ENCODE results near the gene HOXA3. TPM values are rescaled to one million over a fixed set of nuclear protein-coding genes. Genes with fewer than 3 reads are reported as not detected.

The HOXA3 gene
- total RNA-seq, 2 donors from 2014 or later, result not detected

GRCh38 chr7:27101957-27102580 is 50.3 kb downstream of the HOXA3 start:
- Histone ChIP-seq H3K27me3 (ENCODE audit: control insufficient read depth, insufficient read depth, low read length, poor library complexity, severe bottlenecking) (peaks cover 100% of the 10 kb centered on the region), H3K4me3 (ENCODE audit: low read length) (peak overlapping the region; percentile 61), H3K4me1 (ENCODE audit: control insufficient read depth, insufficient read depth, low read length) (peaks cover 4% of the 10 kb centered on the region), H3K9me3 (ENCODE audit: control insufficient read depth, low read length) (no peaks in the 10 kb centered on the region), H3K36me3 (ENCODE audit: control insufficient read depth, insufficient read depth, low read length) (no peaks in the 10 kb centered on the region), H3K27ac (ENCODE audit: low read depth, low read length) (peak overlapping the region; percentile 96), H3K9ac (ENCODE audit: extremely low read depth, low read length, poor library complexity, severe bottlenecking) (no peak overlapping the region)
- Mint-ChIP-seq H3K4me1 (peaks cover 16% of the 10 kb centered on the region), H3K4me3 (no peak overlapping the region), H3K27me3 (ENCODE audit: insufficient read depth) (peaks cover 100% of the 10 kb centered on the region), H3K9me3 (peaks cover 2% of the 10 kb centered on the region), H3K36me3 (ENCODE audit: low read depth) (no peaks in the 10 kb centered on the region), H3K27ac (no peak overlapping the region)
- 2 to 6% methylated on average over 11 to 39 of the region's 39 CpGs for WGBS, 2 experiments (ENCODE audit: insufficient coverage in 1 of 2, insufficient read length in 1 of 2)
- TF ChIP-seq CTCF (conservative IDR thresholded peaks at IDR 0.05), result no peak
- DNase-seq, result peak; percentile 77

DNA sequence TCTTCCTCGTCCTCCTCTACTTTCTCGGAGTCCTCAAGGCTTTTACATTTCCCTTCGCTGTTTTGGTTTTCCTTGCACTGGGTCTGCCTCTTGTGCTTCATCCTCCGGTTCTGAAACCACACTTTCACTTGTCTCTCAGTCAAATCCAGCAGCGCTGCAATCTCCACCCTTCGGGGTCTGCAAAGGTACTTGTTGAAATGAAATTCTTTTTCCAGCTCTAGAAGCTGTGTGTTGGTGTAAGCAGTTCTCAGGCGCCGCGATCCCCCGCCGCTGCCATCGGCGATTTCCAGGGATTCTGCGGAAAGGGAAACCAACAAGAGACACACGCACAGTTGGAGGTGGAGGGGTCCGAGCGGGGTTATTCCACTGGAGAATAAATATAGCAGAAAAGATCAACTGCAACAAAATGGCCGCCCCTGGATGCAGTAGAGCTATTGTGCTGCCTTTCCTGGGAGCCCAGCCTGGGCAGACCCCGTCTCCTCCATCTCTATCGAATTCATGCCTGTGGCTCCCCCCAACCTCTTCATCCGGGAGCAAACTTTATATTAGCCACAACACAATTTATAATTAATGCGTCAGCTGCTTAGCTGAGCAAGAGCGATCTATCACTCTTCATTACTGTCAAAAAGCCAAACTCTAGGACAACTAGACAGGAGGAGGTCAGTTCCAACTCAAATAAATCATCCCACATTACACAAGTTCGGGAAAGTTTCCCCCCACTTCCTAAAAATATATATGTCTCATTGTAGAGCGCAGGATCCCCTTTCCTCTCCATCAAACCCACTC is 51.0 kb downstream of the HOXA3 start:
- WGBS, 2 experiments (ENCODE audit: insufficient coverage in 1 of 2, insufficient read length in 1 of 2), result 7% methylated on average over 19 to 25 of the region's 25 CpGs

DNA sequence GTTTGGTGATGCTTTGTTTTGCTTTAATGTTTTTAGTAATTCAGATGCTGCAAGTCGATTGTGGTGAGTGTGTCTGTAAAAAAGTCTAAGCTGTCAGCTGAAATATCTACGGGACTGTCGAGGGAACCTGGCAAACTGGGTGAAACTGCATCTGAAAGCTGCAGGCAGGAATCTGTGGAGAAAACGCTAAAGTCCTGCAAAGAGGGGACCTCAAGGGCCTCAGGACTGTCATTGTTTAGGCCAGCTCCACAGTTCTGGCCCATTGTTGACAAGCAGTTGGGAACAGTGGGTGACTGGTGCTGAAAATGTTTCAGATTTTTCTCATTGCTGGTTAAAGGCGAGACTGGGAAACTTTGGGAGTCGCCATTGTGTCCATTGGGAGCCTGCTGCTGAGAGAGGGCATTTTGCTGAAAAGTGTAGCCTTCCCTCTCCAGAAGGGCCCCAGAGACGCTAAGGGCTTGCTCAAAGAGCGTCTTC is 51.7 kb downstream of the HOXA3 start:
- Histone ChIP-seq H3K36me3 (ENCODE audit: control insufficient read depth, insufficient read depth, low read length) (no peaks in the 10 kb centered on the region), H3K27ac (ENCODE audit: low read depth, low read length) (peak overlapping the region; percentile 96), H3K4me3 (ENCODE audit: low read length) (peak overlapping the region; percentile 61), H3K9ac (ENCODE audit: extremely low read depth, low read length, poor library complexity, severe bottlenecking) (no peak overlapping the region), H3K4me1 (ENCODE audit: control insufficient read depth, insufficient read depth, low read length) (peaks cover 4% of the 10 kb centered on the region), H3K9me3 (ENCODE audit: control insufficient read depth, low read length) (no peaks in the 10 kb centered on the region), H3K27me3 (ENCODE audit: control insufficient read depth, insufficient read depth, low read length, poor library complexity, severe bottlenecking) (peaks cover 100% of the 10 kb centered on the region)
- WGBS, 2 experiments (ENCODE audit: insufficient coverage in 1 of 2, insufficient read length in 1 of 2), result 6 to 10% methylated on average over 8 of the region's 8 CpGs
- peak; percentile 69 for DNase-seq
- Mint-ChIP-seq H3K27me3 (ENCODE audit: insufficient read depth) (peaks cover 100% of the 10 kb centered on the region), H3K4me1 (peaks cover 19% of the 10 kb centered on the region), H3K27ac (no peak overlapping the region), H3K9me3 (peaks cover 2% of the 10 kb centered on the region), H3K36me3 (ENCODE audit: low read depth) (no peaks in the 10 kb centered on the region), H3K4me3 (no peak overlapping the region)
- TF ChIP-seq CTCF (conservative IDR thresholded peaks at IDR 0.05), result no peak

More for the DNA sequence above, 51.0 kb downstream of the HOXA3 start:
- H3K9me3 Mint-ChIP-seq, result peaks cover 2% of the 10 kb centered on the region
- Histone ChIP-seq H3K4me1 (ENCODE audit: control insufficient read depth, insufficient read depth, low read length) (peaks cover 4% of the 10 kb centered on the region), H3K27ac (ENCODE audit: low read depth, low read length) (peak overlapping the region; percentile 96), H3K4me3 (ENCODE audit: low read length) (peak overlapping the region; percentile 61), H3K27me3 (ENCODE audit: control insufficient read depth, insufficient read depth, low read length, poor library complexity, severe bottlenecking) (peaks cover 100% of the 10 kb centered on the region), H3K9ac (ENCODE audit: extremely low read depth, low read length, poor library complexity, severe bottlenecking) (no peak overlapping the region), H3K9me3 (ENCODE audit: control insufficient read depth, low read length) (no peaks in the 10 kb centered on the region), H3K36me3 (ENCODE audit: control insufficient read depth, insufficient read depth, low read length) (no peaks in the 10 kb centered on the region)
- H3K4me3 Mint-ChIP-seq, result no peak overlapping the region
- no peaks in the 10 kb centered on the region for H3K36me3 Mint-ChIP-seq (ENCODE audit: low read depth)
- no peak overlapping the region for H3K27ac Mint-ChIP-seq
- TF ChIP-seq CTCF (conservative IDR thresholded peaks at IDR 0.05), result no peak
- DNase-seq, result peak; percentile 72
- H3K4me1 Mint-ChIP-seq, result peaks cover 18% of the 10 kb centered on the region
- H3K27me3 Mint-ChIP-seq (ENCODE audit: insufficient read depth), result peaks cover 100% of the 10 kb centered on the region
